Femur (tissue), 1 donor: ENCODE data around the gene HVCN1.
A peak's percentile ranks its signal among the peaks of the same experiment; 100 is the strongest.

Source experiments
- DNase-seq: peaks from one replicate; pipeline ENCODE4 v3.0.0-alpha.2; 2017

Gene HVCN1

DNA sequence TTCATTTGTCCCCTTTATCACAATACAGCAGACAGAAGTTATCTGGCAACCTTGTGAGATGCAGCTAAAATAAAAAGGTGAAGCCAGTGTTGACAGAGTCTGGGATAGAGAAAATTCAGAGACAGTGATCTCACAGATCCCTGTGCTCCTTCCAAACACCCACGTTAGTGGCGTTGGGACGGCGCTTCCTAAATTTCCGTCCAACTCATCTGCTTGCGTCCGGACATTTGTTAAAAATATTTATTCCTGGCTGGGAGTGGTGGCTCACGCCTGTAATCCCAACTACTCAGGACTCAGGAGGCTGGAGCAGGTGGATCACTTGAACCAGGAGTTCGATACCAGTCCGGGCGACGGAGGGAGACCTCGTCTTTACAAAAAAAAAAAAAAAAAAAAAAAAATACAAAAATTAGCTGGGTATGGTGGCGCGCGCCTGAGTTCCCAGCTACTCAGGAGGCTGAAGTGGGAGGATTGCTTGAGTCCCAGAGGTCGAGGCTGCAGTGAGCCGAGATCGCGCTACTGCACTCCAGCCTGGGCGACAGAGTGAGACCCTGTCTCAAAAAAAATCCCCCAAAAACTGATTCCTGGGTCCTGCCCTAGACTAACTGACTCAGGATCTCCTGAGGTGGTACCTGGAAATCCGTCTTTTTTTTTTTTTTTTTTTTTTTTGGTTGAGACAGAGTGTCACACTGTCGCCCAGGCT, 75.7 kb downstream of the HVCN1 start:
- DNase-seq, result peak; percentile 28

- DNase-seq, result no peak
Measured at GRCh38 chr12:110606253-110606611, 82.7 kb downstream of the HVCN1 start.

DNA sequence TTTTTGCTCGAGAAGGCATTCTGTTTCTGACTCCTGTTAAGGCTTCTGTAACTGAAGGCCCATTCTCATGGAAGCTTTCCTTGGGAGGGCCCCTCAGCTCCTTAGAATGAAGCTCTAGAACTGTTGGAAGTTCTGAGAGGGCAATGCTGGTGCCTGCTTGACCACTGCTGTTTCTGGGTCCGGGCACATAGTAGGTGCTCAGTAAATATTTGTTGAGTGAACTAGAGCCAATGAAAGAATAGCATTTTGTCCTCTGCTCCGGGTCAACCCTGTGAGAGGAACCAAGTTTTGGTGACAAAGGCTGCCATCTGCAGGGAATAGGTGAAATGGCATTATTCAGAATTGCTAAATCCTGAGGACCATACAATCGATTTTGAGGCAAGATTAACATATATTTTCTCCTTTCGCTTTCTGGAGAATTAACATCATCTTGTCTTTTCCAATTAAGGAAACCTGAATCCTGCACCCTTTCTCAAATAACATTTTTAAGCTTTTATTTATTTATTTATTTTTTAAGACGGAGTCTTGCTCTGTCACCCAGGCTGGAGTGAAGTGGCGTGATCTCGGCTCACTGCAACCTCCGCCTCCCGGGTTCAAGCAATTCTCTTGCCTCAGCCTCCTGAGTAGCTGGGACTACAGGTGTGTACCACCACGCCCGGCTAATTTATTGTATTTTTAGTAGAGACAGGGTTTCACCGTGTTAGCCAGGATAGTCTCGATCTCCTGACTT, 86.7 kb downstream of the HVCN1 start:
- peak; percentile 42 for DNase-seq

- DNase-seq, result no peak
Measured at GRCh38 chr12:110600254-110600653, 88.7 kb downstream of the HVCN1 start.

- no peak for DNase-seq
Measured at GRCh38 chr12:110599334-110599733, 89.6 kb downstream of the HVCN1 start.
